Nucleus accumbens (tissue), 56 donors: ENCODE results near the gene RHOC.

Experiments used
- DNase-seq, 56 donors: peaks; one replicate each; lab custom pipeline; 2025; lab: John Stamatoyannopoulos, UW

RHOC gene

GRCh38 chr1:112703706-112704105, 3.2 kb downstream of the RHOC start:
- DNase-seq = no peak

- peak in 6 of 56 donors; percentile 9 to 30 (median 18) for DNase-seq
Measured at GRCh38 chr1:112702420-112703261, 4.3 kb downstream of the RHOC start.

GRCh38 chr1:112702067-112702395, 4.9 kb downstream of the RHOC start:
- DNase-seq = no peak

GRCh38 chr1:112701227-112702066, 5.5 kb downstream of the RHOC start:
- DNase-seq = no peak

GRCh38 chr1:112700290-112701226, 6.4 kb downstream of the RHOC start:
- DNase-seq = peak in 55 of 56 donors; percentile 34 to 96 (median 83)

- no peak for DNase-seq
Measured at GRCh38 chr1:112699425-112700144, 7.3 kb downstream of the RHOC start.

- no peak for DNase-seq
Measured at GRCh38 chr1:112698366-112699310, 8.3 kb downstream of the RHOC start.

GRCh38 chr1:112697781-112698201, 9.1 kb downstream of the RHOC start:
- DNase-seq = no peak

GRCh38 chr1:112696578-112697314, 10.2 kb downstream of the RHOC start:
- no peak for DNase-seq

GRCh38 chr1:112695276-112695675, 11.7 kb downstream of the RHOC start:
- no peak for DNase-seq

- DNase-seq = no peak
Measured at GRCh38 chr1:112694363-112694929, 12.5 kb downstream of the RHOC start.

- no peak for DNase-seq
Measured at GRCh38 chr1:112693821-112694220, 13.1 kb downstream of the RHOC start.

GRCh38 chr1:112692681-112693080, 14.2 kb downstream of the RHOC start:
- no peak for DNase-seq

- no peak for DNase-seq
Measured at GRCh38 chr1:112689842-112690237, 17.1 kb downstream of the RHOC start.

- no peak for DNase-seq
Measured at GRCh38 chr1:112689196-112689841, 17.6 kb downstream of the RHOC start.

GRCh38 chr1:112688781-112689193, 18.1 kb downstream of the RHOC start:
- DNase-seq = no peak
